Tibial nerve (tissue), 4 donors: ENCODE measurements around the gene DCUN1D2. TPM values are rescaled to one million over a fixed set of nuclear protein-coding genes. Genes with fewer than 3 reads are reported as not detected.
"Not testable (repeated sequence)": the region's sequence is repeated elsewhere in the genome, so short reads cannot be mapped to it uniquely, and the experiment has no call there.

ENCODE experiments used
- DNase-seq, 2 donors: peaks; one replicate each; pipeline ENCODE4 v3.0.0-alpha.2; 2019; ENCODE audit warnings: low spot score in 2 of 2
- H3K27ac ChIP-seq, 4 donors: fragments of 200-600 bp; sonication (generic) in 3 of 4; one replicate each; pipeline ENCODE4 v1.5.1; 2017 to 2019; ENCODE audit warnings: mild to moderate bottlenecking in 1 of 4
- H3K27me3 ChIP-seq, 2 donors: fragments of 200-600 bp; sonication (generic) in 1 of 2; one replicate each; pipeline versions ENCODE4 v1.5.1 to v1.6.0; 2017 to 2019
- H3K36me3 ChIP-seq, 3 donors: fragments of 200-600 bp; sonication (generic); one replicate each; pipeline ENCODE4 v1.5.1; 2018 to 2019
- H3K4me1 ChIP-seq, 4 donors: fragments of 200-600 bp; sonication (generic) in 3 of 4; one replicate each; pipeline ENCODE4 v1.5.1; 2017 to 2019
- H3K4me3 ChIP-seq, 4 donors: fragments of 200-600 bp; sonication (generic) in 3 of 4; one replicate each; pipeline ENCODE4 v1.5.1; 2017 to 2019; ENCODE audit warnings: mild to moderate bottlenecking in 1 of 4, moderate library complexity in 1 of 4
- H3K9me3 ChIP-seq, 4 donors: fragments of 200-600 bp; sonication (generic) in 3 of 4; one replicate each; pipeline ENCODE4 v1.5.1; 2017 to 2019
- EP300 ChIP-seq, 2 donors: sonication (generic); formaldehyde crosslinking; IDR thresholded peaks; one replicate each; pipeline ENCODE4 v1.6.1; 2017; ENCODE audit warnings: antibody characterized with exemption in 2 of 2, mild to moderate bottlenecking in 1 of 2
- POLR2A ChIP-seq, 2 donors: fragments of 450-650 bp; IDR thresholded peaks; one replicate each; pipeline ENCODE4 v1.6.1; 2017; ENCODE audit warnings: antibody characterized with exemption in 2 of 2, mild to moderate bottlenecking in 2 of 2, moderate library complexity in 2 of 2
- WGBS, 2 donors: methylation state at CpG; one replicate each; pipeline ENCODE4 v1.1.5; 2018; 5-methylcytosine and 5-hydroxymethylcytosine counted together
- total RNA-seq, 4 donors: library from RNA; depleted of rRNA; stranded (reverse); fragments of >200 nt; gene quantifications; one replicate each; pipeline ENCODE4 v1.1.0, GENCODE V29; 2016
- TF ChIP-seq, protein P1 (sequence below), 5 experiments: fragments of 200-600 bp in 3 of 5; fragments of 450-650 bp in 2 of 5; sonication (generic) in 3 of 5; IDR thresholded peaks; one replicate each; pipeline ENCODE4 v1.5.1; 2016 to 2019; ENCODE audit warnings: antibody characterized with exemption in 5 of 5, mild to moderate bottlenecking in 3 of 5, moderate library complexity in 2 of 5

DCUN1D2 gene
- total RNA-seq, 4 donors from 2014 or later, result 16.3 to 28.0 (median 21.0) TPM

GRCh38 chr13:113528101-113528812 is 37.7 kb upstream of the DCUN1D2 start:
- no peak for DNase-seq
- H3K36me3 ChIP-seq, result peaks cover 0 to 88% (median 3%) of the 10 kb centered on the region in 3 donors
- no peak for TF ChIP-seq EP300 (IDR thresholded peaks at IDR 0.05)
- TF ChIP-seq, protein P1, sequence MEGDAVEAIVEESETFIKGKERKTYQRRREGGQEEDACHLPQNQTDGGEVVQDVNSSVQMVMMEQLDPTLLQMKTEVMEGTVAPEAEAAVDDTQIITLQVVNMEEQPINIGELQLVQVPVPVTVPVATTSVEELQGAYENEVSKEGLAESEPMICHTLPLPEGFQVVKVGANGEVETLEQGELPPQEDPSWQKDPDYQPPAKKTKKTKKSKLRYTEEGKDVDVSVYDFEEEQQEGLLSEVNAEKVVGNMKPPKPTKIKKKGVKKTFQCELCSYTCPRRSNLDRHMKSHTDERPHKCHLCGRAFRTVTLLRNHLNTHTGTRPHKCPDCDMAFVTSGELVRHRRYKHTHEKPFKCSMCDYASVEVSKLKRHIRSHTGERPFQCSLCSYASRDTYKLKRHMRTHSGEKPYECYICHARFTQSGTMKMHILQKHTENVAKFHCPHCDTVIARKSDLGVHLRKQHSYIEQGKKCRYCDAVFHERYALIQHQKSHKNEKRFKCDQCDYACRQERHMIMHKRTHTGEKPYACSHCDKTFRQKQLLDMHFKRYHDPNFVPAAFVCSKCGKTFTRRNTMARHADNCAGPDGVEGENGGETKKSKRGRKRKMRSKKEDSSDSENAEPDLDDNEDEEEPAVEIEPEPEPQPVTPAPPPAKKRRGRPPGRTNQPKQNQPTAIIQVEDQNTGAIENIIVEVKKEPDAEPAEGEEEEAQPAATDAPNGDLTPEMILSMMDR (IDR thresholded peaks at IDR 0.05), result no peak
- no peak for TF ChIP-seq POLR2A (IDR thresholded peaks at IDR 0.05)
- H3K27me3 ChIP-seq, result no peaks in the 10 kb centered on the region
- no peaks in the 10 kb centered on the region for H3K9me3 ChIP-seq
- H3K4me1 ChIP-seq, result no peaks in the 10 kb centered on the region
- no peak overlapping the region for H3K4me3 ChIP-seq
- no peak overlapping the region for H3K27ac ChIP-seq
- WGBS, 2 donors, result 86 to 87% methylated on average over 17 to 18 of the region's 18 CpGs

DNA sequence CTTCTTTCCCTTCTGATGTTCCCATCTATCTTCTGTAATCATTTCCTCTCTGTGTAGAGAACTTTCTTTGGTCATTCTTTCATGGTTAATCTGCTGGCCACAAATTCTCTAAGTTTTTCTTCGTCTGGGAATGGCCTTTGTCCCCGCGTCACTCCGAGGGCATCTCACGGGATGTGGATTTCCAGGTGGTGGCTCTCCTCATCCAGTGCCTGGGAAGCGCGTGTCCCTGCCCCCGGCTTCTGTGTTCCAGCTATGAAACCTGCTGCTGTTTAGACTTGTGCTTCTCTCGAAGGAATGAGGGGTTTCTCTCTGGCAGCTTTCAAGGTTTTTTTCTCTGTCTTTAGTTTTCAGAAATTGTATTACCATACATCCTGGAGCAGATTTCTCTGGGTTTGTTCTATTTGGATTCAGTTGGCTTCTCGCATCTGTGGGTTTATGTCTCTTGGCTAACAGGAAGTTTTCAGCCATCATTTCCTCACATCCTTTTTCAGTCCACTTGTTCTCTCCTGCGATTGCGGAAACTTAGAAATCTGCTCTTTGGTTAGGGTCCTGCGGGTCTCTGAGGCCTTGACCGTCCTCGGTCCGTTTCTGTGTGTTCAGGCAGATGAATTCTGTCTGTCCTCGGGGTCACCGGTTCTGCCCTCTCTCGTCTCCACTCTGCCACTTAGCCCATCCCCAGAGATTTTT is 36.9 kb upstream of the DCUN1D2 start:
- Histone ChIP-seq H3K27me3 (no peaks in the 10 kb centered on the region), H3K36me3 (peaks cover 0 to 92% (median 3%) of the 10 kb centered on the region in 3 donors), H3K4me1 (no peaks in the 10 kb centered on the region), H3K4me3 (no peak overlapping the region), H3K27ac (no peak overlapping the region), H3K9me3 (no peaks in the 10 kb centered on the region)
- DNase-seq, result no peak
- TF ChIP-seq, protein P1 (IDR thresholded peaks at IDR 0.05), result no peak
- TF ChIP-seq POLR2A (IDR thresholded peaks at IDR 0.05) (no peak), EP300 (IDR thresholded peaks at IDR 0.05) (no peak)
- 81 to 82% methylated on average over 19 of the region's 19 CpGs for WGBS, 2 donors

DNA sequence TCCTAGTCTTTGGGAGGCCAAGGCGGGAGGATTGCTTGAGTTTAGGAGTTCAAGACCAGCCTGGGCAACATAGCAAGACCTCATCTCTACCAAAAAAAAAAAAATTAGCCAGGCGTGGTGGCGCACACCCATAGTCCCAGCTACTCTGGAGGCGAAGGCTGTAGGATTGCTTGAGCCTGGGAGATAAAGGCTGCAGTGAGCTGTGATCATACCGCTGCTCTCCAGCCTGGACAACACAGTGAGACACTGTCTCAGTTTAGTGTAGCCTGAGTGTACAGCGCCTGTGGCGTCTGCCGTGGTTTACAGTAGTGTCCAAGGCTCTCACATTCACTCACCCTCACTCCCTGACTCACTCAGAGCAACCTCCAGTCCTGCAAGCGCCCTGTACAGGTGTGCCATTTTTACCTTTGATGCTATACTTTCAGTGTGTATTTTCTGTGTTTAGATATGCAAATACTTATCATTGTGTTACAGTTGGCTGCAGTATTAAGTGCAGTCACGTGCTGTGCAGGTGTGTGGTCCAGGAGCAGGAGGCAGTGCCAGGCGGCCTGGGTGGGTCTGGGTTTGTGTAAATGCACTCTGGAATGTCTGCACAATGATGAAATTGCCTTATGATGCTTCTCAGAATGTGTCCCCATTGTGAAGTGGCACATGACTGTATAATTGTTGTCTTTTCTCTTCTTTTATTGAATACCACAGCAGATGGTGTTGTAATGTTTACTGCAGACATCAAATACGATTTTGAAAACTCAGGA is 36.1 kb upstream of the DCUN1D2 start:
- 88 to 91% methylated on average over 12 of the region's 12 CpGs for WGBS, 2 donors
- H3K36me3 ChIP-seq, result peaks cover 0 to 92% (median 3%) of the 10 kb centered on the region in 3 donors
- TF ChIP-seq, protein P1 (IDR thresholded peaks at IDR 0.05), result no peak
- TF ChIP-seq EP300 (IDR thresholded peaks at IDR 0.05), result no peak
- TF ChIP-seq POLR2A (IDR thresholded peaks at IDR 0.05), result no peak
- H3K27me3 ChIP-seq, result no peaks in the 10 kb centered on the region
- H3K4me1 ChIP-seq, result no peaks in the 10 kb centered on the region
- H3K4me3 ChIP-seq, result no peak overlapping the region
- no peak for DNase-seq
- H3K9me3 ChIP-seq, result no peaks in the 10 kb centered on the region
- H3K27ac ChIP-seq, result no peak overlapping the region

GRCh38 chr13:113522438-113522837 is 31.9 kb upstream of the DCUN1D2 start:
- H3K9me3 ChIP-seq, H3K27ac ChIP-seq, H3K4me1 ChIP-seq, DNase-seq, H3K4me3 ChIP-seq, H3K27me3 ChIP-seq: not testable (repeated sequence)
- peaks cover 0 to 79% (median 3%) of the 10 kb centered on the region in 3 donors for H3K36me3 ChIP-seq
- WGBS, 2 donors, result 95 to 98% methylated on average over 13 of the region's 13 CpGs

DNA sequence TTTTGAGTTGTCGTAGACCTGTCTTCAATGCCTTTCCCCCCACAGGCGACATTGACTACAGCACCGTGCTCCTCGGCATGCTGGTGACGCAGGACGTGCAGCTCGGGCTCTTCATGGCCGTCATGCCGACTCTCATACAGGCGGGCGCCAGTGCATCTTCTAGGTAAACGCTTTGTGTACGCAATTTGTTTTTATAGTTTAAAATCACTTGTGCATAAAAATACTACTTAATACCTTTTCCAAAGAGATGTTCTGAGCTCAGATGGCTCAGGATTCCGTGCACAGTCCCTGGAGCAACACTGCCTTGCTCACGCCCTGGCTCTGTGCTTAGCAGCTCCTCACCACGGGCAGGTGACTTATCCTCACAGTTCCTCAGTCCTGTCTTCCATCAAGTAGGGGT is 30.1 kb upstream of the DCUN1D2 start:
- DNase-seq, result no peak
- H3K27ac ChIP-seq, result no peak overlapping the region
- no peaks in the 10 kb centered on the region for H3K9me3 ChIP-seq
- TF ChIP-seq EP300 (IDR thresholded peaks at IDR 0.05), result no peak
- TF ChIP-seq, protein P1 (IDR thresholded peaks at IDR 0.05), result no peak
- no peak for TF ChIP-seq POLR2A (IDR thresholded peaks at IDR 0.05)
- H3K4me1 ChIP-seq, result peaks cover 0 to 7% (median 0%) of the 10 kb centered on the region in 4 donors
- WGBS, 2 donors, result 93 to 96% methylated on average over 16 of the region's 16 CpGs
- H3K36me3 ChIP-seq, result peaks cover 0 to 76% (median 3%) of the 10 kb centered on the region in 3 donors
- H3K4me3 ChIP-seq, result no peak overlapping the region
- no peaks in the 10 kb centered on the region for H3K27me3 ChIP-seq
